Measurements from ENCODE around the gene PKN1. TPM values are rescaled to one million over a fixed set of nuclear protein-coding genes. Genes with fewer than 3 reads are reported as not detected.
"Not testable (repeated sequence)": the region's sequence is repeated elsewhere in the genome, so short reads cannot be mapped to it uniquely, and the experiment has no call there.

The PKN1 gene
- total RNA-seq, 2 experiments from 2014 or later = 173 to 176 TPM

DNA sequence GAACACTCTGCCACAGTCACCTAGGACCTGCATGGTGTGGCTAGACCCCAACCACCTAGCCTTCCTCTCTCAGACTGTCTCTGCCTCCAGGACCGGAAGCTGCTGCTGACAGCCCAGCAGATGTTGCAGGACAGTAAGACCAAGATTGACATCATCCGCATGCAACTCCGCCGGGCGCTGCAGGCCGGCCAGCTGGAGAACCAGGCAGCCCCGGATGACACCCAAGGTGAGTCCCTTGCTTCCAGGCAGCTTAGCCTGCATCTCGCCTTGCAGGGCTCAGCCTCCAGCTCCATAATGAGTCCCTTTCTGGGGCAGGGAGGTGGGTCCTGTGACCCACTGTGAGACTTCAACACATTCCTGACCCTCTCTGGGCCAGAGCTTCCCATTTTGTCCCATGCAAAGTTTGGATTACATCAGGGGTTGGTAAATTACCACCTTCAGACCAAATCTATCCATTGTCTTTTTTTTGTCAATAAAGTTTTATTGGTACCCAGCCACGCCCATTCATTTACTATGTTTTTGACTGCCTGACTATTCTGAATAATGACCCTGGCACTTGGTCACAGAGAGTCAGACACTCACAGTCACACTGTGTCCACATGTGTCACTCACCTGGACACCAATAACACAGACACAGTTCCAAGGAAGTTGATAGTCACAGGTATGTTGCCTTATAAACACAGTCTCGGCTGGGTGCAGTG lies 13.4 kb downstream of the PKN1 start:
- Mint-ChIP-seq H3K27ac (no peak overlapping the region), H3K4me1 (peaks cover 19% of the 10 kb centered on the region), H3K9me3 (ENCODE audit: low read depth) (no peaks in the 10 kb centered on the region), H3K36me3 (ENCODE audit: low read depth) (peaks cover 60% of the 10 kb centered on the region), H3K27me3 (no peaks in the 10 kb centered on the region), H3K4me3 (no peak overlapping the region)
- no peak for DNase-seq
- intact Hi-C loops (cut with DNase I, micrococcal nuclease) = no loop called here
- CTCF ChIA-PET = interaction anchor here (1.5 kb wide), 1 partner anchor 26 kb away, joined by 5 read pairs; no protein-coding TSS in a partner anchor
- ATAC-seq = no peak
- POLR2A ChIA-PET = interaction anchor here (0.6 kb wide), 1 partner anchor 38 kb away, joined by 3 read pairs; no protein-coding TSS in a partner anchor

DNA sequence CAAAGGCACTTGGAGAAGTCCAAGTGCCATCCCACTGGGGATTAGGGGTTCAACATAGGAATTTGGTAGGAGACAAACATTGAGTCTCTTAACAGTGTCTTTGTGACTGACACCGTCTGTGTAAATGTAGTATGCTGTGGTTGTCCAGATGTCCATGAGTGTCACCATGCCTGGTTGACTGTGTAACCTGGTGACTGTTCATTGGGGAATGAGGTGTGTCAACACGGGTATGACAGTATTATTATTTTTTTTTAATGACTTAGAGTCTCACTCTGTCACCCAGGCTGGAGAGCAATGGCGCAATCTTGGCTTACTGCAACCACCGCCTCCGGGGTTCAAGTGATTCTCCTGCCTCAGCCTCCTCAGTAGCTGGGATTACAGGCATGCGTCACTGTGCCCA lies 16.2 kb downstream of the PKN1 start:
- ChIA-PET POLR2A (no interaction called here), CTCF (interaction anchor here (0.6 to 0.7 kb wide), 2 partner anchors 17 to 68 kb away, joined by 3 read pairs; no protein-coding TSS in a partner anchor)
- H3K4me1 Mint-ChIP-seq = peaks cover 13% of the 10 kb centered on the region
- H3K4me3 Mint-ChIP-seq = no peak overlapping the region
- no peak overlapping the region for H3K27ac Mint-ChIP-seq
- DNase-seq = no peak
- no peak for ATAC-seq
- peaks cover 45% of the 10 kb centered on the region for H3K36me3 Mint-ChIP-seq (ENCODE audit: low read depth)
- intact Hi-C loops (cut with DNase I, micrococcal nuclease) = no loop called here
- H3K9me3 Mint-ChIP-seq (ENCODE audit: low read depth) = no peaks in the 10 kb centered on the region
- H3K27me3 Mint-ChIP-seq = no peaks in the 10 kb centered on the region

DNA sequence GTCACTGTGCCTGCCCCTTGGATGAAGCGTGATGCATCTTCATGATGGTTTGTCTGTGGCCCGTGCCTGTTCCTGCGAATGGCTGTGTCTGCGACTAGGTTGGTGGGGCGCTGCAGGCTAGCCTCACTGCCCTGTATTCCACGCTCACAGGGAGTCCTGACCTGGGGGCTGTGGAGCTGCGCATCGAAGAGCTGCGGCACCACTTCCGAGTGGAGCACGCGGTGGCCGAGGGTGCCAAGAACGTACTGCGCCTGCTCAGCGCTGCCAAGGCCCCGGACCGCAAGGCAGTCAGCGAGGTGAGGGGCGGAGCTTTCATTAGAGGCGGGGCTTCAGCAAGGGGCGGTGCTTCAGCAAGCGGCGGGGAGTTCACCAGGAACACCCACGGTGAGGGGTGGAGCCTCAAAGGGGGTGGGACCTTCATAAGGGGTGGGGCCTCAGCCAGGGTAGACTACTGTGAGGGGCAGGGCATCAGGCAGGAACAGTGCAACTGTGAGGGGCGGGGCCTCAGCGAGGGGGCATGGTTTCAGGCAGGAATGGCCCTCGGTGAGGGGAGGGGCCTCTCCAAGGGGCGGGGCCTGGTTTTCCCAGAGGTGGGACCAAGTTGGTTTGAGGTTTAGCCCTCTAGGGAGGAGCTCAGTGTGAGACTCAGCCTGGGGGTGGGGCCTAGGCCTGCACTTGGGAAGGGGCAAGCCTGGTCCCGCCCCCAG lies 17.2 kb downstream of the PKN1 start:
- DNase-seq (peak; percentile 90), ATAC-seq (peak; percentile 99)
- H3K4me1 Mint-ChIP-seq = peaks cover 9% of the 10 kb centered on the region
- CTCF ChIA-PET = interaction anchor here (0.6 to 0.8 kb wide), 2 partner anchors 18 to 22 kb away, joined by 3 read pairs; no protein-coding TSS in a partner anchor
- no peaks in the 10 kb centered on the region for H3K9me3 Mint-ChIP-seq (ENCODE audit: low read depth)
- intact Hi-C loops (cut with DNase I, micrococcal nuclease) = no loop called here
- no peaks in the 10 kb centered on the region for H3K27me3 Mint-ChIP-seq
- peaks cover 43% of the 10 kb centered on the region for H3K36me3 Mint-ChIP-seq (ENCODE audit: low read depth)
- H3K27ac Mint-ChIP-seq = no peak overlapping the region
- POLR2A ChIA-PET = no interaction called here
- no peak overlapping the region for H3K4me3 Mint-ChIP-seq

DNA sequence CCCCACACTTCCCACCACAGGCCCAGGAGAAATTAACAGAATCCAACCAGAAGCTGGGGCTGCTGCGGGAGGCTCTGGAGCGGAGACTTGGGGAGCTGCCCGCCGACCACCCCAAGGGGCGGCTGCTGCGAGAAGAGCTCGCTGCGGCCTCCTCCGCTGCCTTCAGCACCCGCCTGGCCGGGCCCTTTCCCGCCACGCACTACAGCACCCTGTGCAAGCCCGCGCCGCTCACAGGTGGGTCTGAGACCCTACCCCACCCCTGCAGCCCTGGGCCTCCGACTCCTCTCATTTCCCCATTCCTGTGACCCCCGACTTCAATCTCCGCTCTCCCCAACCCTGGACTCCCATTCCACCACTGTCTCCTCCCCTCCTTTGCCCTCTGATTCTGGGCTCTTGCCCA lies 17.8 kb downstream of the PKN1 start:
- H3K27ac Mint-ChIP-seq = no peak overlapping the region
- no peak for ATAC-seq
- no peaks in the 10 kb centered on the region for H3K27me3 Mint-ChIP-seq
- ChIA-PET CTCF (interaction anchor here (0.8 kb wide), 1 partner anchor 22 kb away, joined by 3 read pairs; no protein-coding TSS in a partner anchor), POLR2A (no interaction called here)
- no peak overlapping the region for H3K4me3 Mint-ChIP-seq
- intact Hi-C loops (cut with DNase I, micrococcal nuclease) = no loop called here
- H3K36me3 Mint-ChIP-seq (ENCODE audit: low read depth) = peaks cover 42% of the 10 kb centered on the region
- DNase-seq = no peak
- peaks cover 9% of the 10 kb centered on the region for H3K4me1 Mint-ChIP-seq
- H3K9me3 Mint-ChIP-seq (ENCODE audit: low read depth) = no peaks in the 10 kb centered on the region

DNA sequence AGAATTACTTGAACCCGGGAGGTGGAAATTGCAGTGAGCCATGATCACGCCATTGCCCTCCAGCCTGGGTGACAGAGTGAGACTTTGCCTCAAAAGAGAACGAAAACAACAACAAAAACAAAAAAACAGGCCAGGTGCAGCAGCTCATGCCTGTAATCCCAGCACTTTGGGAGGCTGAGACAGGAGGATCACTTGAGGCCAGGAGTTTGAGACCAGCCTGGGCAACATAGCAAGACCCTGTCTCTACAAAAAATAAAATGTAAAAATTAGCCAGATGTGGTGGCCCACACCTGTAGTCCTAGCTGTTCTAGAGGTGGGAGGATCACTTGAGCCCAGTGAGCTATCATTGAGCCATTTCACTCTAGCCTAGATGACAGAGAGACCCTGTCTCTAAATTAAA lies 19.2 kb downstream of the PKN1 start:
- H3K27ac Mint-ChIP-seq; intact Hi-C loops (cut with DNase I, micrococcal nuclease); H3K27me3 Mint-ChIP-seq; H3K9me3 Mint-ChIP-seq (ENCODE audit: low read depth); DNase-seq; ATAC-seq; H3K4me3 Mint-ChIP-seq; H3K4me1 Mint-ChIP-seq; POLR2A ChIA-PET: not testable (repeated sequence)
- H3K36me3 Mint-ChIP-seq (ENCODE audit: low read depth) = peaks cover 33% of the 10 kb centered on the region
- CTCF ChIA-PET = interaction anchor here (0.6 kb wide), 1 partner anchor 20 kb away, joined by 3 read pairs; no protein-coding TSS in a partner anchor

DNA sequence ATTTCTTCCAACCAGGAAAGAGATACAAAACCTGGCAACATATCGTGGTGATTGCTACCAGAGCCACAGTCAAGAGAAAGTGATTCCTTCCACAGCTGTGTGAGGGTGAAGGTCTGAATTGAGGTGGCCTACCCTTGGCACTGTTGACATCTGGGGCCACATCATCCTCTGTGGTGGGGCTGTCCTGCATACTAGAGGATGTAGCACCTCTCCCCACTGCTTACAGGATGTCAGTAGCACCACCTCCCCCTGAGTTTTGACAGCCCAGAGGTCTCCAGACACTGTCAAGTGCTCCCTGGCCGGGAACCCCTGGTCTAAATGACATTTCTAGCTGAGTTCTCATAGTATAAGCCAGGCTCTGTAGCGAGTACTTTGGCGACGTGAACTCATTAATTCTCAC lies 26.6 kb downstream of the PKN1 start:
- intact Hi-C loops (cut with DNase I, micrococcal nuclease) = no loop called here
- Mint-ChIP-seq H3K4me1 (no peaks in the 10 kb centered on the region), H3K36me3 (ENCODE audit: low read depth) (peaks cover 37% of the 10 kb centered on the region), H3K27me3 (no peaks in the 10 kb centered on the region), H3K9me3 (ENCODE audit: low read depth) (no peaks in the 10 kb centered on the region), H3K27ac (no peak overlapping the region), H3K4me3 (no peak overlapping the region)
- ATAC-seq (peak; percentile 81), DNase-seq (no peak)
- CTCF ChIA-PET = interaction anchor here (0.6 to 1.0 kb wide), 5 partner anchors 13 to 76 kb away, joined by 3 to 8 read pairs (median 3); no protein-coding TSS in a partner anchor
- POLR2A ChIA-PET = interaction anchor here (0.5 kb wide), 1 partner anchor 79 kb away, joined by 3 read pairs; no protein-coding TSS in a partner anchor

DNA sequence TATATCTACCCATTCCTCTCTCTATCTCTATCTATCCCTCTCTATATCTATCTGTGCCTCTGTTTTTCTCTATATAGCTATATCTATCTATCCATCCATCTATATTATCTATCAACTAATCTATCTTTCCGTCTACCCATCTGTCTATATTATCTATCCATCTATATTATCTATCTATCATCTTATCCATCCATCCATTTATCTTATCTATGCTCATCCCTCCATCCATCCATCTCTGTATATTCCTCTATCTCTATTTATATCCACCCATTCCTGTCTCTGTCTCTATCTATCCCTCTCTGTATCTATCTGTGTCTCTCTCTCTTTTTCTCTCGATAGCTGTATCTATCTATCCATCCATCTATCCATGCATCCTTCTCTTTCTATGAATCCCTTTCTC lies 27.8 kb downstream of the PKN1 start:
- H3K27ac Mint-ChIP-seq = no peak overlapping the region
- no peaks in the 10 kb centered on the region for H3K27me3 Mint-ChIP-seq
- ChIA-PET POLR2A (no interaction called here), CTCF (no interaction called here)
- DNase-seq (no peak), ATAC-seq (no peak)
- no peaks in the 10 kb centered on the region for H3K4me1 Mint-ChIP-seq
- no peaks in the 10 kb centered on the region for H3K9me3 Mint-ChIP-seq (ENCODE audit: low read depth)
- peaks cover 40% of the 10 kb centered on the region for H3K36me3 Mint-ChIP-seq (ENCODE audit: low read depth)
- intact Hi-C loops (cut with DNase I, micrococcal nuclease) = no loop called here
- no peak overlapping the region for H3K4me3 Mint-ChIP-seq

DNA sequence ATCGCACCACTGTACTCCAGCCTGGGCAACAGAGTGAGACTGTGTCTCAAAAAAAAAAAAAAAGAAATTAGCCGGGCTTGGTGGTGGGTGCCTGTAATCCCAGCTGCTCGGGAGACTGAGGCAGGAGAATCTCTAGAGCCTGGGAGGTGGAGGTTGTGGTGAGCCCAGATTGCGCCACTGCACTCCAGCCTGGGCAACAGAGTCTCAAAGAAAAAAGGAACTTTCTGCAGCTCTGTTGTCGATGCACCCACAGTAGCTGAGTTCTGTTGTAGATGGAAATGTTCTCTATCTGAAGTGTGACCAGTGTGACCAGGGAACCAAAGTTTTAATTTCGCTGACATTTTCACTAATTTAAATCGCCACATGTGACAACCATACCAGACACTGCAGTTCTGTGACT lies 29.3 kb downstream of the PKN1 start:
- CTCF ChIA-PET = interaction anchor here (0.8 kb wide), 1 partner anchor 55 kb away, joined by 4 read pairs; no protein-coding TSS in a partner anchor

DNA sequence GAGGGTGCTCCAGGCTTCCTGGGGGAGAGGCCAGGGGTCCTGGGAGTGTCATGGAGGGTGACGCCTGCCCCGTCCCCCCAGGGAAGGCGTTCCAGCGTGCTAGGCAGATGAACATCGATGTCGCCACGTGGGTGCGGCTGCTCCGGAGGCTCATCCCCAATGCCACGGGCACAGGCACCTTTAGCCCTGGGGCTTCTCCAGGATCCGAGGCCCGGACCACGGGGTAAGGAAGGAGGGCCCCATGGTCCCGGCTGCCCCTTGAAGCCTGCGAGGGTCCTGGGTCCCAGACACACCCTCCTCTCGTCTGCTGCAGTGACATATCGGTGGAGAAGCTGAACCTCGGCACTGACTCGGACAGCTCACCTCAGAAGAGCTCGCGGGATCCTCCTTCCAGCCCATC lies 30.6 kb downstream of the PKN1 start:
- H3K36me3 Mint-ChIP-seq (ENCODE audit: low read depth) = peaks cover 38% of the 10 kb centered on the region
- intact Hi-C loops (cut with DNase I, micrococcal nuclease) = no loop called here
- H3K27me3 Mint-ChIP-seq = no peaks in the 10 kb centered on the region
- ATAC-seq (no peak), DNase-seq (no peak)
- H3K4me3 Mint-ChIP-seq = no peak overlapping the region
- H3K9me3 Mint-ChIP-seq (ENCODE audit: low read depth) = no peaks in the 10 kb centered on the region
- no peaks in the 10 kb centered on the region for H3K4me1 Mint-ChIP-seq
- ChIA-PET POLR2A (no interaction called here), CTCF (no interaction called here)
- no peak overlapping the region for H3K27ac Mint-ChIP-seq

More for the DNA sequence above, 29.3 kb downstream of the PKN1 start:
- ATAC-seq; intact Hi-C loops (cut with DNase I, micrococcal nuclease); H3K9me3 Mint-ChIP-seq (ENCODE audit: low read depth); DNase-seq; POLR2A ChIA-PET; H3K27me3 Mint-ChIP-seq; H3K27ac Mint-ChIP-seq; H3K4me3 Mint-ChIP-seq; H3K4me1 Mint-ChIP-seq: not testable (repeated sequence)
- peaks cover 41% of the 10 kb centered on the region for H3K36me3 Mint-ChIP-seq (ENCODE audit: low read depth)

DNA sequence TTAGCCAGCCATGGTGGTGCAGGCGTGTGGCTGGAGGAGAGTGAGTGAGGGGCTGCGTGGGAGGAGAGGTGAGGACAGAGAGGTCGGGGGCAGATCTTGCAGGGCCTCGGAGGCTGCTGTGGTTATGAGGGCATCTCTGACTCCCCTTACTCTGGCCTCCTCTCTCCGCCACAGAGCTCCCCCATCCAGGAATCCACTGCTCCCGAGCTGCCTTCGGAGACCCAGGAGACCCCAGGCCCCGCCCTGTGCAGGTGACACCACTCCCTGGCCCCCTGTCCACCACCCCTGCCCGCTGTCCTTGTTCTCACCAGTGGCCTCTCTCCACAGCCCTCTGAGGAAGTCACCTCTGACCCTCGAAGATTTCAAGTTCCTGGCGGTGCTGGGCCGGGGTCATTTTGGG lies 34.3 kb downstream of the PKN1 start:
- ATAC-seq (no peak), DNase-seq (no peak)
- peaks cover 27% of the 10 kb centered on the region for H3K36me3 Mint-ChIP-seq (ENCODE audit: low read depth)
- CTCF ChIA-PET = interaction anchor here (1.2 kb wide), 1 partner anchor 9 kb away, joined by 3 read pairs; no protein-coding TSS in a partner anchor
- POLR2A ChIA-PET = no interaction called here
- no peak overlapping the region for H3K27ac Mint-ChIP-seq
- H3K27me3 Mint-ChIP-seq = no peaks in the 10 kb centered on the region
- peaks cover 4% of the 10 kb centered on the region for H3K4me1 Mint-ChIP-seq
- H3K4me3 Mint-ChIP-seq = no peak overlapping the region
- intact Hi-C loops (cut with DNase I, micrococcal nuclease) = no loop called here
- no peaks in the 10 kb centered on the region for H3K9me3 Mint-ChIP-seq (ENCODE audit: low read depth)

DNA sequence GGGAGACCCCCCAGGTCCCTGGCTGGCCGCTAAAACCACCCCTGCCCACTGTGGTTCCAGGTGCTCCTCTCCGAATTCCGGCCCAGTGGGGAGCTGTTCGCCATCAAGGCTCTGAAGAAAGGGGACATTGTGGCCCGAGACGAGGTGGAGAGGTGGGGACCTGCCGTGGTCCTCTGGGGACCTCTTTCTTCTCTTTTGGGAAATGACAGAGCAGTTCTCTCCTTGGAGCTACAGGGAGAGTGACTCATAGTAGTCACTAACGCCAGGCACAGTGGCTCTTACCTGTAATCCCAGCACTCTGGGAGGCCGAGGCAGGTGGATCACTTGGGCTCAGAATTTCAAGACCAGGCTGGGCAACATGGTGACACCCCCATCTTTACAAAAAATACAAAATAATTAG lies 34.7 kb downstream of the PKN1 start:
- no peaks in the 10 kb centered on the region for H3K9me3 Mint-ChIP-seq (ENCODE audit: low read depth)
- CTCF ChIA-PET = interaction anchor here (0.9 to 1.1 kb wide), 4 partner anchors 11 to 331 kb away, joined by 3 to 5 read pairs (median 4); partner anchors contain the start of gene ASF1B
- POLR2A ChIA-PET = no interaction called here
- no peak for DNase-seq
- peaks cover 6% of the 10 kb centered on the region for H3K4me1 Mint-ChIP-seq
- H3K27me3 Mint-ChIP-seq = peaks cover 2% of the 10 kb centered on the region
- no peak for ATAC-seq
- H3K36me3 Mint-ChIP-seq (ENCODE audit: low read depth) = peaks cover 24% of the 10 kb centered on the region
- intact Hi-C loops (cut with DNase I, micrococcal nuclease) = no loop called here
- no peak overlapping the region for H3K27ac Mint-ChIP-seq
- no peak overlapping the region for H3K4me3 Mint-ChIP-seq

All from activated CD4-positive, alpha-beta T cell treated with anti-CD3 and anti-CD28 coated beads for 36 hours (primary cell).